ENCODE measurements around the gene RPS19. TPM values are rescaled to one million over a fixed set of nuclear protein-coding genes. Genes with fewer than 3 reads are reported as not detected.

Gene RPS19
- total and polyA plus RNA-seq, 2 donors (not counting 1 experiment from before 2014, with no cell fraction given): 1,320 to 2,197 TPM

GRCh38 chr19:41901707-41902360 lies 41.8 kb downstream of the RPS19 start:
- no peak overlapping the region for H2AFZ ChIP-seq (ENCODE audit: low read length)
- no peak overlapping the region for H3K27ac ChIP-seq (ENCODE audit: insufficient read depth, low read length)
- H3K9me3 ChIP-seq (ENCODE audit: control insufficient read depth, insufficient read depth, low read depth, low read length): no peaks in the 10 kb centered on the region
- H3K4me1 ChIP-seq (ENCODE audit: control insufficient read depth, extremely low read depth, insufficient read depth, low read length): peaks cover 2% of the 10 kb centered on the region
- peaks cover 33% of the 10 kb centered on the region for H3K36me3 ChIP-seq (ENCODE audit: control insufficient read depth, insufficient read depth, low read length)
- no peak for DNase-seq (ENCODE audit: low read depth in 2 of 2)
- TF ChIP-seq CTCF (conservative IDR thresholded peaks at IDR 0.05 in 1 of 2, IDR thresholded peaks at IDR 0.05 in 1 of 2; ENCODE audit: low read depth in 1 of 2, low read length in 2 of 2): no peak
- no peak for TF ChIP-seq EZH2 (IDR thresholded peaks at IDR 0.05; ENCODE audit: low read length, missing control alignments)
- no peaks in the 10 kb centered on the region for H4K20me1 ChIP-seq (ENCODE audit: control insufficient read depth, extremely low read depth, insufficient read depth, low read length)
- no peak overlapping the region for H3K4me2 ChIP-seq (ENCODE audit: extremely low read depth, insufficient read depth, low read length)
- no peak overlapping the region for H3K9ac ChIP-seq (ENCODE audit: insufficient read depth, low read length)
- no peak overlapping the region for H3K4me3 ChIP-seq (replicated peaks in 1 of 4; ENCODE audit: control extremely low read depth in 1 of 4, insufficient read depth in 1 of 4, low read depth in 3 of 4, low read length in 4 of 4)
- no peaks in the 10 kb centered on the region for H3K79me2 ChIP-seq (ENCODE audit: control insufficient read depth, insufficient read depth, low read length)
- no peaks in the 10 kb centered on the region for H3K27me3 ChIP-seq (ENCODE audit: control insufficient read depth, insufficient read depth, low read length)

GRCh38 chr19:41902594-41902993 lies 42.5 kb downstream of the RPS19 start:
- Histone ChIP-seq H3K27me3 (ENCODE audit: control insufficient read depth, insufficient read depth, low read length) (no peaks in the 10 kb centered on the region), H3K4me3 (replicated peaks in 1 of 4; ENCODE audit: control extremely low read depth in 1 of 4, insufficient read depth in 1 of 4, low read depth in 3 of 4, low read length in 4 of 4) (no peak overlapping the region), H3K9ac (ENCODE audit: insufficient read depth, low read length) (no peak overlapping the region), H3K9me3 (ENCODE audit: control insufficient read depth, insufficient read depth, low read depth, low read length) (no peaks in the 10 kb centered on the region), H3K36me3 (ENCODE audit: control insufficient read depth, insufficient read depth, low read length) (peaks cover 32% of the 10 kb centered on the region), H3K4me2 (ENCODE audit: extremely low read depth, insufficient read depth, low read length) (no peak overlapping the region), H3K27ac (ENCODE audit: insufficient read depth, low read length) (no peak overlapping the region), H3K79me2 (ENCODE audit: control insufficient read depth, insufficient read depth, low read length) (no peaks in the 10 kb centered on the region), H3K4me1 (ENCODE audit: control insufficient read depth, extremely low read depth, insufficient read depth, low read length) (peaks cover 2% of the 10 kb centered on the region), H2AFZ (ENCODE audit: low read length) (no peak overlapping the region), H4K20me1 (ENCODE audit: control insufficient read depth, extremely low read depth, insufficient read depth, low read length) (no peaks in the 10 kb centered on the region)
- DNase-seq (ENCODE audit: low read depth in 2 of 2): no peak
- TF ChIP-seq EZH2 (IDR thresholded peaks at IDR 0.05; ENCODE audit: low read length, missing control alignments) (no peak), CTCF (conservative IDR thresholded peaks at IDR 0.05 in 1 of 2, IDR thresholded peaks at IDR 0.05 in 1 of 2; ENCODE audit: low read depth in 1 of 2, low read length in 2 of 2) (no peak)

GRCh38 chr19:41903193-41903953 lies 43.3 kb downstream of the RPS19 start:
- no peaks in the 10 kb centered on the region for H3K27me3 ChIP-seq (ENCODE audit: control insufficient read depth, insufficient read depth, low read length)
- no peaks in the 10 kb centered on the region for H3K79me2 ChIP-seq (ENCODE audit: control insufficient read depth, insufficient read depth, low read length)
- H3K27ac ChIP-seq (ENCODE audit: insufficient read depth, low read length): no peak overlapping the region
- H2AFZ ChIP-seq (ENCODE audit: low read length): no peak overlapping the region
- no peaks in the 10 kb centered on the region for H4K20me1 ChIP-seq (ENCODE audit: control insufficient read depth, extremely low read depth, insufficient read depth, low read length)
- no peak for DNase-seq (ENCODE audit: low read depth in 2 of 2)
- no peak overlapping the region for H3K9ac ChIP-seq (ENCODE audit: insufficient read depth, low read length)
- H3K4me1 ChIP-seq (ENCODE audit: control insufficient read depth, extremely low read depth, insufficient read depth, low read length): peaks cover 2% of the 10 kb centered on the region
- no peak overlapping the region for H3K4me3 ChIP-seq (replicated peaks in 1 of 4; ENCODE audit: control extremely low read depth in 1 of 4, insufficient read depth in 1 of 4, low read depth in 3 of 4, low read length in 4 of 4)
- H3K36me3 ChIP-seq (ENCODE audit: control insufficient read depth, insufficient read depth, low read length): peaks cover 28% of the 10 kb centered on the region
- no peaks in the 10 kb centered on the region for H3K9me3 ChIP-seq (ENCODE audit: control insufficient read depth, insufficient read depth, low read depth, low read length)
- TF ChIP-seq EZH2 (IDR thresholded peaks at IDR 0.05; ENCODE audit: low read length, missing control alignments) (no peak), CTCF (conservative IDR thresholded peaks at IDR 0.05 in 1 of 2, IDR thresholded peaks at IDR 0.05 in 1 of 2; ENCODE audit: low read depth in 1 of 2, low read length in 2 of 2) (no peak)
- no peak overlapping the region for H3K4me2 ChIP-seq (ENCODE audit: extremely low read depth, insufficient read depth, low read length)
